ENCODE results near the gene IQCF2. TPM values are rescaled to one million over a fixed set of nuclear protein-coding genes. Genes with fewer than 3 reads are reported as not detected.

IQCF2 gene
- total and polyA plus RNA-seq, 10 donors, result not detected

- H3K27ac ChIP-seq, result no peak overlapping the region
- H3K4me1 ChIP-seq, result no peaks in the 10 kb centered on the region
- 83 to 93% (median 87%) methylated on average over 2 of the region's 2 CpGs for WGBS, 5 donors
- H3K9me3 ChIP-seq, result no peaks in the 10 kb centered on the region
- DNase-seq, result no peak
- H3K27me3 ChIP-seq (replicated peaks in 1 of 7), result peaks cover 0 to 35% (median 0%) of the 10 kb centered on the region in 7 donors
- TF ChIP-seq POLR2AphosphoS5 (IDR thresholded peaks at IDR 0.05), result no peak
- no peak for TF ChIP-seq POLR2A (IDR thresholded peaks at IDR 0.05)
- H3K36me3 ChIP-seq, result no peaks in the 10 kb centered on the region
- no peak overlapping the region for H3K4me3 ChIP-seq
- intact Hi-C loops (cut with DNase I; ENCODE audit: low total_unique reads), result no loop called here
These were observed 26.2 kb downstream of the IQCF2 start for GRCh38 chr3:51887620-51888019.

GRCh38 chr3:51888463-51889105 lies 27.2 kb downstream of the IQCF2 start:
- Histone ChIP-seq H3K4me1 (no peaks in the 10 kb centered on the region), H3K27me3 (replicated peaks in 1 of 7) (peaks cover 0 to 33% (median 0%) of the 10 kb centered on the region in 7 donors), H3K36me3 (no peaks in the 10 kb centered on the region), H3K4me3 (no peak overlapping the region), H3K9me3 (no peaks in the 10 kb centered on the region), H3K27ac (no peak overlapping the region)
- no peak for DNase-seq
- intact Hi-C loops (cut with DNase I; ENCODE audit: low total_unique reads), result no loop called here
- WGBS, 5 donors, result 90 to 96% (median 94%) methylated on average over 12 of the region's 12 CpGs
- TF ChIP-seq POLR2A (IDR thresholded peaks at IDR 0.05) (no peak), POLR2AphosphoS5 (IDR thresholded peaks at IDR 0.05) (no peak), CTCF (IDR thresholded peaks at IDR 0.05 in 8 of 11, conservative IDR thresholded peaks at IDR 0.05 in 3 of 11) (no peak)

- no peak for DNase-seq
- WGBS, 5 donors, result 55 to 69% (median 63%) methylated on average over 7 of the region's 7 CpGs
- Histone ChIP-seq H3K4me1 (no peaks in the 10 kb centered on the region), H3K36me3 (no peaks in the 10 kb centered on the region), H3K27me3 (replicated peaks in 1 of 7) (peaks cover 0 to 25% (median 0%) of the 10 kb centered on the region in 7 donors), H3K27ac (no peak overlapping the region), H3K4me3 (no peak overlapping the region), H3K9me3 (no peaks in the 10 kb centered on the region)
- TF ChIP-seq POLR2A (IDR thresholded peaks at IDR 0.05), result no peak
- no peak for TF ChIP-seq CTCF (IDR thresholded peaks at IDR 0.05 in 8 of 11, conservative IDR thresholded peaks at IDR 0.05 in 3 of 11)
- TF ChIP-seq POLR2AphosphoS5 (IDR thresholded peaks at IDR 0.05), result no peak
- intact Hi-C loops (cut with DNase I; ENCODE audit: low total_unique reads), result no loop called here
These were observed 30.0 kb downstream of the IQCF2 start for GRCh38 chr3:51891242-51892039.

- DNase-seq, result no peak
- 78 to 93% (median 80%) methylated on average over 4 of the region's 4 CpGs for WGBS, 5 donors
- intact Hi-C loops (cut with DNase I; ENCODE audit: low total_unique reads), result no loop called here
- no peaks in the 10 kb centered on the region for H3K36me3 ChIP-seq
- H3K4me1 ChIP-seq, result no peaks in the 10 kb centered on the region
- TF ChIP-seq POLR2AphosphoS5 (IDR thresholded peaks at IDR 0.05) (no peak), POLR2A (IDR thresholded peaks at IDR 0.05) (no peak), CTCF (IDR thresholded peaks at IDR 0.05 in 8 of 11, conservative IDR thresholded peaks at IDR 0.05 in 3 of 11) (no peak)
- no peak overlapping the region for H3K4me3 ChIP-seq
- no peak overlapping the region for H3K27ac ChIP-seq
- peaks cover 0 to 35% (median 0%) of the 10 kb centered on the region in 7 donors for H3K27me3 ChIP-seq (replicated peaks in 1 of 7)
- no peaks in the 10 kb centered on the region for H3K9me3 ChIP-seq
These were observed 33.0 kb downstream of the IQCF2 start for GRCh38 chr3:51894391-51894790.
